Measurements from ENCODE around the gene HEATR3. TPM values are rescaled to one million over a fixed set of nuclear protein-coding genes. Genes with fewer than 3 reads are reported as not detected.

The HEATR3 gene
- total and polyA plus RNA-seq, 2 donors (not counting 1 experiment from before 2014, with no cell fraction given), result 15.0 to 23.9 TPM

DNA sequence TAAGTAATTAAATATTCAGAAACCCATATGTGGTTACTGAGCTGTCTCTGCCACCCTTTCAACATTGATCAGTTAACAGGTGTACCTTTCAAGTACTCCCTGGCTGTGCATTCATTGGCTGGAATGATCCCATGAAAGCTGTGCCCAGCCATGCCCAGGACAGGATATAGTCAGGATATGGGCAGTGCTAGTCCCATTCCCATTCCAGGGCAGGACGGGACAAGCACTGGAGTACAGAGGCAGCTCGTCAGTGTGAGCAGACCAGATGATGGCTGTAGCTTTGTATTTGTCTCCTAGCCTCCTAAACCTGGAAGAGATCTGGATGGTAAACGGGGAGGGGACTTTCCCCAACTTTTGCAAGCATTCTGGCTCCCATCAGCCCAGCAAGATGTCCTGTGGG, 22.5 kb downstream of the HEATR3 start:
- TF ChIP-seq EZH2 (IDR thresholded peaks at IDR 0.05; ENCODE audit: low read length, missing control alignments), result no peak
- TF ChIP-seq, protein P1, sequence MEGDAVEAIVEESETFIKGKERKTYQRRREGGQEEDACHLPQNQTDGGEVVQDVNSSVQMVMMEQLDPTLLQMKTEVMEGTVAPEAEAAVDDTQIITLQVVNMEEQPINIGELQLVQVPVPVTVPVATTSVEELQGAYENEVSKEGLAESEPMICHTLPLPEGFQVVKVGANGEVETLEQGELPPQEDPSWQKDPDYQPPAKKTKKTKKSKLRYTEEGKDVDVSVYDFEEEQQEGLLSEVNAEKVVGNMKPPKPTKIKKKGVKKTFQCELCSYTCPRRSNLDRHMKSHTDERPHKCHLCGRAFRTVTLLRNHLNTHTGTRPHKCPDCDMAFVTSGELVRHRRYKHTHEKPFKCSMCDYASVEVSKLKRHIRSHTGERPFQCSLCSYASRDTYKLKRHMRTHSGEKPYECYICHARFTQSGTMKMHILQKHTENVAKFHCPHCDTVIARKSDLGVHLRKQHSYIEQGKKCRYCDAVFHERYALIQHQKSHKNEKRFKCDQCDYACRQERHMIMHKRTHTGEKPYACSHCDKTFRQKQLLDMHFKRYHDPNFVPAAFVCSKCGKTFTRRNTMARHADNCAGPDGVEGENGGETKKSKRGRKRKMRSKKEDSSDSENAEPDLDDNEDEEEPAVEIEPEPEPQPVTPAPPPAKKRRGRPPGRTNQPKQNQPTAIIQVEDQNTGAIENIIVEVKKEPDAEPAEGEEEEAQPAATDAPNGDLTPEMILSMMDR (conservative IDR thresholded peaks at IDR 0.05 in 1 of 2, IDR thresholded peaks at IDR 0.05 in 1 of 2; ENCODE audit: low read depth in 1 of 2, low read length in 2 of 2), result no peak
- peaks cover 10% of the 10 kb centered on the region for H3K36me3 ChIP-seq (ENCODE audit: control insufficient read depth, insufficient read depth, low read length)
- no peaks in the 10 kb centered on the region for H3K9me3 ChIP-seq (ENCODE audit: control insufficient read depth, insufficient read depth, low read depth, low read length)
- no peaks in the 10 kb centered on the region for H3K4me1 ChIP-seq (ENCODE audit: control insufficient read depth, extremely low read depth, insufficient read depth, low read length)
- H3K27ac ChIP-seq (ENCODE audit: insufficient read depth, low read length), result no peak overlapping the region
- H3K4me3 ChIP-seq (replicated peaks in 1 of 4; ENCODE audit: control extremely low read depth in 1 of 4, insufficient read depth in 1 of 4, low read depth in 3 of 4, low read length in 4 of 4), result no peak overlapping the region
- H3K9ac ChIP-seq (ENCODE audit: insufficient read depth, low read length), result no peak overlapping the region
- no peak for DNase-seq (ENCODE audit: low read depth in 2 of 2)
- H3K79me2 ChIP-seq (ENCODE audit: control insufficient read depth, insufficient read depth, low read length), result no peaks in the 10 kb centered on the region
- H2AFZ ChIP-seq (ENCODE audit: low read length), result no peak overlapping the region
- no peaks in the 10 kb centered on the region for H4K20me1 ChIP-seq (ENCODE audit: control insufficient read depth, extremely low read depth, insufficient read depth, low read length)
- H3K4me2 ChIP-seq (ENCODE audit: extremely low read depth, insufficient read depth, low read length), result no peak overlapping the region
- H3K27me3 ChIP-seq (ENCODE audit: control insufficient read depth, insufficient read depth, low read length), result no peaks in the 10 kb centered on the region

DNA sequence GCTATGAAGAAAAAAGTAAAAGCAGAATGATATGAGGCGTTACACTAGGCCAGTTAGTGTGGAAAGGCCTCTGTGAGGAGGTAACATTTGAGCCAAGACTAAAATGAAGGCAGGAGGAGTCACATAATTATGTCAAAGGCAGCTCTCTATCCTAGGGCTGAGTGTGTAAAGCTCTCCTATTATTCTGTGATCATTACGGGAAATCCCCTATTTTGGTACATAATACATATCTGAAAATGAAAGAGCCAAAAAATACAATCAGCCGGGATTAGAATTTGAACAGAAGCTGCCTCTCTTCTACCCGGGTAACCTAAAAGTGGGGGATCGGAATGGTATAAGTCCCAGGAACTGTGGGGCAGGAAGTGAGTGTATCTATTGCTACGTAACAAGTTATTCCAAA, 27.1 kb downstream of the HEATR3 start:
- H3K9ac ChIP-seq (ENCODE audit: insufficient read depth, low read length), result no peak overlapping the region
- H3K27me3 ChIP-seq (ENCODE audit: control insufficient read depth, insufficient read depth, low read length), result no peaks in the 10 kb centered on the region
- H3K4me3 ChIP-seq (replicated peaks in 1 of 4; ENCODE audit: control extremely low read depth in 1 of 4, insufficient read depth in 1 of 4, low read depth in 3 of 4, low read length in 4 of 4), result no peak overlapping the region
- H3K79me2 ChIP-seq (ENCODE audit: control insufficient read depth, insufficient read depth, low read length), result no peaks in the 10 kb centered on the region
- no peaks in the 10 kb centered on the region for H3K9me3 ChIP-seq (ENCODE audit: control insufficient read depth, insufficient read depth, low read depth, low read length)
- H2AFZ ChIP-seq (ENCODE audit: low read length), result no peak overlapping the region
- H3K36me3 ChIP-seq (ENCODE audit: control insufficient read depth, insufficient read depth, low read length), result peaks cover 4% of the 10 kb centered on the region
- peak overlapping the region; percentile 63 for H3K27ac ChIP-seq (ENCODE audit: insufficient read depth, low read length)
- TF ChIP-seq, protein P1 (conservative IDR thresholded peaks at IDR 0.05 in 1 of 2, IDR thresholded peaks at IDR 0.05 in 1 of 2; ENCODE audit: low read depth in 1 of 2, low read length in 2 of 2), result no peak
- no peak for TF ChIP-seq EZH2 (IDR thresholded peaks at IDR 0.05; ENCODE audit: low read length, missing control alignments)
- no peaks in the 10 kb centered on the region for H3K4me1 ChIP-seq (ENCODE audit: control insufficient read depth, extremely low read depth, insufficient read depth, low read length)
- H3K4me2 ChIP-seq (ENCODE audit: extremely low read depth, insufficient read depth, low read length), result no peak overlapping the region
- no peak for DNase-seq (ENCODE audit: low read depth in 2 of 2)
- H4K20me1 ChIP-seq (ENCODE audit: control insufficient read depth, extremely low read depth, insufficient read depth, low read length), result no peaks in the 10 kb centered on the region

DNA sequence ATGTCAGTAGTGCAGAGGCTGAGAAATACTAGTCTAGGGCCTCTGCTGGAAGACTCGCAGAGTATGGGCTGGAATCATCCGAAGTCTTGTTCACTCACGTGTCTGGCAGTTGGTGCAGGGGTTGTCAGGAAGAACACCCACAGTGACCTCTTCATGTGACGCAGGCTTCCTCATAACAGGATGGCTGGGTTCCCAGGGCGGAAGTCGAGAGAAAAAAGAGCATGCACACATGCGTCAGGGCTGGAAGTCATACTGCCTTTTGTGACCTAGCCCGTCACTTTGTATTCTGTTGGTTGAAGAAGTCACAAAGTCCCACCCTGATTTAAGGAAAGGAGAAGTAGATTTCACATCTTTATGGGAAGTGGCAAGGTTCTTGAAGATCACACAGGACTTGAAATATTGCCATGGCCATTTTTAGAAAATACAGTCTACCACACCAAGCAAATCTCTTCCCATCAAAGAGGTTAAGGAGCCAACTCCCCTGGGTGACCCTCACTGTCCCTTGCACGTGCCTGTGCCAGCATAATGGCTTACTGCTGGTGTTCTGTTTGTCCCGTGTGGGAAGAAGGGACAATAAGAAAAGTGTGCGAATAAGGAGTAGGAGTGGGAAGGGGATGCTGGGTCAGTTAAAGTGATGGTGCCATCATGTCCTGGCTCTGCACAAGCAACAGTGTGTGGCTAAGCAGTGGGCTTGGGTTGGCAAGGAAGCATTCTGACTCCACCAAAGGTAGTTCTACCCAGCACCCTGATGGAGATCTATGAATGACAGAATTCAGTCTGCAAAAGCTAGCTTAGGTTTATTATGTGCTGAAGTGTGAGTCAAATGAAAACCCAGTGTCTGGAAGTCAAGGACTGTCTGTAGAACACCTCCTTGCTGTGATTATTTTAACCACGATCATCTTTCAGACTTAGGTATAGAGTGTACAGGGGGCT, 28.1 kb downstream of the HEATR3 start:
- no peak overlapping the region for H3K4me2 ChIP-seq (ENCODE audit: extremely low read depth, insufficient read depth, low read length)
- peak overlapping the region; percentile 63 for H3K27ac ChIP-seq (ENCODE audit: insufficient read depth, low read length)
- H3K4me1 ChIP-seq (ENCODE audit: control insufficient read depth, extremely low read depth, insufficient read depth, low read length), result no peaks in the 10 kb centered on the region
- H3K27me3 ChIP-seq (ENCODE audit: control insufficient read depth, insufficient read depth, low read length), result no peaks in the 10 kb centered on the region
- H3K4me3 ChIP-seq (replicated peaks in 1 of 4; ENCODE audit: control extremely low read depth in 1 of 4, insufficient read depth in 1 of 4, low read depth in 3 of 4, low read length in 4 of 4), result no peak overlapping the region
- no peak overlapping the region for H2AFZ ChIP-seq (ENCODE audit: low read length)
- peak; percentile 21 to 28 for DNase-seq (ENCODE audit: low read depth in 2 of 2)
- no peaks in the 10 kb centered on the region for H4K20me1 ChIP-seq (ENCODE audit: control insufficient read depth, extremely low read depth, insufficient read depth, low read length)
- H3K36me3 ChIP-seq (ENCODE audit: control insufficient read depth, insufficient read depth, low read length), result peaks cover 2% of the 10 kb centered on the region
- no peaks in the 10 kb centered on the region for H3K79me2 ChIP-seq (ENCODE audit: control insufficient read depth, insufficient read depth, low read length)
- no peaks in the 10 kb centered on the region for H3K9me3 ChIP-seq (ENCODE audit: control insufficient read depth, insufficient read depth, low read depth, low read length)
- TF ChIP-seq EZH2 (IDR thresholded peaks at IDR 0.05; ENCODE audit: low read length, missing control alignments), result no peak
- TF ChIP-seq, protein P1 (conservative IDR thresholded peaks at IDR 0.05 in 1 of 2, IDR thresholded peaks at IDR 0.05 in 1 of 2; ENCODE audit: low read depth in 1 of 2, low read length in 2 of 2), result no peak
- H3K9ac ChIP-seq (ENCODE audit: insufficient read depth, low read length), result no peak overlapping the region
